GM12878 (cell line): ENCODE results near the gene SRPK2. TPM values are rescaled to one million over a fixed set of nuclear protein-coding genes. Genes with fewer than 3 reads are reported as not detected.

Experiments
- BMI1 ChIP-seq: fragments of 450-650 bp; IDR thresholded peaks from 2 replicates; pipeline ENCODE4 v1.6.1; 2016; ENCODE audit warnings: mild to moderate bottlenecking, moderate library complexity, borderline replicate concordance
- CBFB ChIP-seq: IDR thresholded peaks from 2 replicates; pipeline ENCODE4 v1.6.1; 2016; ENCODE audit warnings: antibody characterized with exemption, low read depth
- GABPA ChIP-seq: IDR thresholded peaks from 2 replicates; pipeline ENCODE4 v1.6.1; 2014; ENCODE audit warnings: antibody characterized with exemption, low read depth, mild to moderate bottlenecking, inconsistent platforms
- HDAC2 ChIP-seq: fragments of 200-600 bp; sonication (generic); IDR thresholded peaks from 2 replicates; pipeline ENCODE4 v1.6.1; 2017
- LARP7 ChIP-seq: fragments of 450-650 bp; IDR thresholded peaks from 2 replicates; pipeline ENCODE4 v1.6.1; 2017; ENCODE audit warnings: mild to moderate bottlenecking
- PAX5 ChIP-seq: IDR thresholded peaks from 2 replicates; pipeline ENCODE4 v1.6.1; 2011; ENCODE audit warnings: low read depth, low read length, borderline replicate concordance
- POLR2A ChIP-seq: IDR thresholded peaks from 2 replicates; pipeline ENCODE4 v1.6.1; 2011; ENCODE audit warnings: low read depth, mild to moderate bottlenecking, low read length
- SP1 ChIP-seq: IDR thresholded peaks from one replicate; pipeline ENCODE4 v1.6.1; 2011; ENCODE audit warnings: low read depth, low read length
- STAT3 ChIP-seq: IDR thresholded peaks from 2 replicates; pipeline ENCODE4 v1.6.1; 2011; ENCODE audit warnings: low read depth, low read length, improper control_type of control experiment
- polyA plus RNA-seq, 11 experiments: library from polyadenylated mRNA; depleted of rRNA in 4 of 11; unstranded in 6 of 11; stranded (reverse) in 5 of 11; fragments of >200 nt; fragmentation: Nextera tagmentation in 4 of 11; fragmentation: Illumina TruSeq in 1 of 11; extraction: Ambion mirVana in 4 of 11; extraction: Trizol in 1 of 11; gene quantifications; 1 replicate in 1 of 11; 2 replicates in 10 of 11; pipeline versions ENCODE4 v1.2.1 to v1.2.3, GENCODE V29; 2011 to 2016; ENCODE audit warnings: inconsistent platforms in 2 of 11, missing spikeins in 2 of 11, low read depth in 1 of 11
- total RNA-seq, 4 experiments: library from RNA; depleted of rRNA in 3 of 4; stranded (reverse); fragments of >200 nt in 3 of 4; fragmentation: Illumina TruSeq in 1 of 4; extraction: Trizol in 1 of 4; gene quantifications; 2 replicates each; pipeline versions ENCODE4 v1.2.1 to v1.2.3, GENCODE V29; 2013 to 2021
- TF ChIP-seq, protein P1 (sequence below): fragments of 450-650 bp; IDR thresholded peaks from 2 replicates; pipeline ENCODE4 v1.6.1; 2017; ENCODE audit warnings: mild to moderate bottlenecking
- TF ChIP-seq, protein P2 (sequence below): IDR thresholded peaks from 2 replicates; pipeline ENCODE4 v1.6.1; 2012; ENCODE audit warnings: mild to moderate bottlenecking, low read depth, low read length

The SRPK2 gene
- total and polyA plus RNA-seq, 10 of the 15 experiments (the other 5 are each of a cell fraction or from before 2014, with no cell fraction given) = 13.2 to 32.8 (median 24.5) TPM

DNA sequence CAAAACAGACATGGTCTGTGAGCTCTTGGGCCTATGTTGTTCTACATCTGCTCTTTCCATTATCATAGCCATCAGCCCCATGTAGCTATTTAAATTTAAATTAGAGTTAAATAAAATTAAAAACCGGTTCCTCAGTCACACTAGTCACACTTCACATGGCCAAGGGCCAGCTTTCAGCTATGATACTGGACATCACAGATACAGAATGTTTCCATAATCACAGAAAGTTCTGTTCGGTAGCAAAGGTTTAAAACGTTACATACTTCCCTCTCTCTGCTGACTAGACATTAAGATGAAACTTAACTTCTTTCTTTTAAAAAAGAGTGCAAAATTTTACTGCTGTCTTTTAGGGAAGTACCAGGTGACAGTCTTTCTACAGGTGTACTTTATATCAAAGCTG, 43.0 kb downstream of the SRPK2 start (continued):
- TF ChIP-seq, protein P1, sequence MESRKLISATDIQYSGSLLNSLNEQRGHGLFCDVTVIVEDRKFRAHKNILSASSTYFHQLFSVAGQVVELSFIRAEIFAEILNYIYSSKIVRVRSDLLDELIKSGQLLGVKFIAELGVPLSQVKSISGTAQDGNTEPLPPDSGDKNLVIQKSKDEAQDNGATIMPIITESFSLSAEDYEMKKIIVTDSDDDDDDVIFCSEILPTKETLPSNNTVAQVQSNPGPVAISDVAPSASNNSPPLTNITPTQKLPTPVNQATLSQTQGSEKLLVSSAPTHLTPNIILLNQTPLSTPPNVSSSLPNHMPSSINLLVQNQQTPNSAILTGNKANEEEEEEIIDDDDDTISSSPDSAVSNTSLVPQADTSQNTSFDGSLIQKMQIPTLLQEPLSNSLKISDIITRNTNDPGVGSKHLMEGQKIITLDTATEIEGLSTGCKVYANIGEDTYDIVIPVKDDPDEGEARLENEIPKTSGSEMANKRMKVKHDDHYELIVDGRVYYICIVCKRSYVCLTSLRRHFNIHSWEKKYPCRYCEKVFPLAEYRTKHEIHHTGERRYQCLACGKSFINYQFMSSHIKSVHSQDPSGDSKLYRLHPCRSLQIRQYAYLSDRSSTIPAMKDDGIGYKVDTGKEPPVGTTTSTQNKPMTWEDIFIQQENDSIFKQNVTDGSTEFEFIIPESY = no peak
- TF ChIP-seq LARP7 = no peak
- TF ChIP-seq BMI1 = no peak
- TF ChIP-seq CBFB = no peak
- no peak for TF ChIP-seq STAT3
- no peak for TF ChIP-seq SP1
- TF ChIP-seq HDAC2 = no peak
- TF ChIP-seq GABPA = no peak
- no peak for TF ChIP-seq PAX5
- no peak for TF ChIP-seq POLR2A
- TF ChIP-seq, protein P2, sequence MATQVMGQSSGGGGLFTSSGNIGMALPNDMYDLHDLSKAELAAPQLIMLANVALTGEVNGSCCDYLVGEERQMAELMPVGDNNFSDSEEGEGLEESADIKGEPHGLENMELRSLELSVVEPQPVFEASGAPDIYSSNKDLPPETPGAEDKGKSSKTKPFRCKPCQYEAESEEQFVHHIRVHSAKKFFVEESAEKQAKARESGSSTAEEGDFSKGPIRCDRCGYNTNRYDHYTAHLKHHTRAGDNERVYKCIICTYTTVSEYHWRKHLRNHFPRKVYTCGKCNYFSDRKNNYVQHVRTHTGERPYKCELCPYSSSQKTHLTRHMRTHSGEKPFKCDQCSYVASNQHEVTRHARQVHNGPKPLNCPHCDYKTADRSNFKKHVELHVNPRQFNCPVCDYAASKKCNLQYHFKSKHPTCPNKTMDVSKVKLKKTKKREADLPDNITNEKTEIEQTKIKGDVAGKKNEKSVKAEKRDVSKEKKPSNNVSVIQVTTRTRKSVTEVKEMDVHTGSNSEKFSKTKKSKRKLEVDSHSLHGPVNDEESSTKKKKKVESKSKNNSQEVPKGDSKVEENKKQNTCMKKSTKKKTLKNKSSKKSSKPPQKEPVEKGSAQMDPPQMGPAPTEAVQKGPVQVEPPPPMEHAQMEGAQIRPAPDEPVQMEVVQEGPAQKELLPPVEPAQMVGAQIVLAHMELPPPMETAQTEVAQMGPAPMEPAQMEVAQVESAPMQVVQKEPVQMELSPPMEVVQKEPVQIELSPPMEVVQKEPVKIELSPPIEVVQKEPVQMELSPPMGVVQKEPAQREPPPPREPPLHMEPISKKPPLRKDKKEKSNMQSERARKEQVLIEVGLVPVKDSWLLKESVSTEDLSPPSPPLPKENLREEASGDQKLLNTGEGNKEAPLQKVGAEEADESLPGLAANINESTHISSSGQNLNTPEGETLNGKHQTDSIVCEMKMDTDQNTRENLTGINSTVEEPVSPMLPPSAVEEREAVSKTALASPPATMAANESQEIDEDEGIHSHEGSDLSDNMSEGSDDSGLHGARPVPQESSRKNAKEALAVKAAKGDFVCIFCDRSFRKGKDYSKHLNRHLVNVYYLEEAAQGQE = no peak
- TF ChIP-seq, all 136 proteins: peak for 0
